PC-9 (cell line): ENCODE results near the gene TMEM44. TPM values are rescaled to one million over a fixed set of nuclear protein-coding genes. Genes with fewer than 3 reads are reported as not detected.

Experiments
- BruUV-seq: library from RNA; stranded (reverse); fragments of 400-500 nt; replicated peaks from 2 replicates; lab custom pipeline; 2021; lab: Mats Ljungman, UMichigan
- CTCF ChIA-PET: fragments of 300-600 bp; sonication (Branson Sonifier 250); formaldehyde crosslinking; loops from one replicate; lab custom pipeline; 2022; ENCODE audit warnings: antibody characterized with exemption; lab: Charles Lee
- POLR2A ChIA-PET: fragments of 300-600 bp; sonication (Branson Sonifier 250); formaldehyde crosslinking; loops from one replicate; lab custom pipeline; 2022; ENCODE audit warnings: antibody characterized with exemption; ENCODE audit not compliant: unreplicated experiment; lab: Charles Lee
- DNase-seq, 2 experiments: peaks; one replicate each; pipeline versions ENCODE4 v3.0.0 to v3.0.0-alpha.2; 2015 to 2022; ENCODE audit warnings: mixed read lengths in 1 of 2
- H2AFZ ChIP-seq: fragments of 200-600 bp; sonication (generic); 2 replicates; pipeline ENCODE4 v1.8.1; 2017; ENCODE audit warnings: antibody characterized with exemption
- H3F3A ChIP-seq: fragments of 200-600 bp; sonication (generic); 2 replicates; pipeline ENCODE4 v1.8.1; 2017; ENCODE audit warnings: antibody characterized with exemption, mild to moderate bottlenecking, low read depth; ENCODE audit not compliant: insufficient read depth
- H3K27ac ChIP-seq: fragments of 200-600 bp; sonication (generic); 2 replicates; pipeline ENCODE4 v1.6.1; 2016; ENCODE audit warnings: mixed run types
- H3K27me3 ChIP-seq: fragments of 200-600 bp; sonication (generic); 2 replicates; pipeline ENCODE4 v1.6.1; 2016; ENCODE audit warnings: low read depth, mixed run types; ENCODE audit not compliant: insufficient read depth
- H3K36me3 ChIP-seq: fragments of 200-600 bp; sonication (generic); 2 replicates; pipeline ENCODE4 v1.6.1; 2016; ENCODE audit warnings: low read depth, mixed run types
- H3K4me1 ChIP-seq: fragments of 200-600 bp; sonication (generic); replicated peaks from 2 replicates; pipeline ENCODE4 v1.6.1; 2016; ENCODE audit warnings: mixed run types; ENCODE audit not compliant: insufficient read depth
- H3K4me2 ChIP-seq: fragments of 200-600 bp; sonication (generic); 2 replicates; pipeline ENCODE4 v1.6.1; 2017; ENCODE audit warnings: mixed run types
- H3K4me3 ChIP-seq: fragments of 200-600 bp; sonication (generic); 2 replicates; pipeline ENCODE4 v1.6.1; 2016; ENCODE audit warnings: mixed run types
- H3K79me2 ChIP-seq: fragments of 200-600 bp; sonication (generic); 2 replicates; pipeline ENCODE4 v1.6.1; 2017; ENCODE audit warnings: low read depth, mixed run types
- H3K9me2 ChIP-seq: fragments of 200-600 bp; sonication (generic); 2 replicates; pipeline ENCODE4 v1.8.1; 2017; ENCODE audit warnings: mild to moderate bottlenecking; ENCODE audit not compliant: insufficient read depth
- H3K9me3 ChIP-seq: fragments of 200-600 bp; sonication (generic); 2 replicates; pipeline ENCODE4 v1.8.1; 2016; ENCODE audit warnings: low read depth; ENCODE audit not compliant: insufficient read depth
- H4K20me1 ChIP-seq: fragments of 200-600 bp; sonication (generic); 2 replicates; pipeline ENCODE4 v1.8.1; 2017; ENCODE audit not compliant: insufficient read depth
- CTCF ChIP-seq: fragments of 200-600 bp; sonication (generic); conservative IDR thresholded peaks from 2 replicates; pipeline ENCODE4 v1.6.1; 2017; ENCODE audit warnings: mixed run types, antibody characterized with exemption, mild to moderate bottlenecking, moderate library complexity
- EZH2 ChIP-seq: fragments of 200-600 bp; sonication (generic); IDR thresholded peaks from 2 replicates; pipeline ENCODE4 v1.8.0; 2017; ENCODE audit warnings: antibody characterized with exemption, low read depth
- intact Hi-C: fragments of 100-400 bp; cut with micrococcal nuclease; formaldehyde crosslinking; loops from one replicate; pipeline ENCODE4 v1.10.0; 2022; ENCODE audit not compliant: unreplicated experiment
- total RNA-seq: library from RNA; stranded (reverse); gene quantifications from 2 replicates; pipeline ENCODE4 v1.2.3, GENCODE V29; 2021

TMEM44 gene
- total RNA-seq, 1 experiment from 2014 or later, result 37.5 TPM

- Histone ChIP-seq H3K27ac (no peak overlapping the region), H3K9me2 (no peaks in the 10 kb centered on the region), H3K27me3 (no peaks in the 10 kb centered on the region), H3K79me2 (no peaks in the 10 kb centered on the region), H3K4me2 (no peak overlapping the region), H3K4me3 (no peak overlapping the region), H3K36me3 (no peaks in the 10 kb centered on the region), H3K4me1 (peaks cover 17% of the 10 kb centered on the region), H4K20me1 (no peaks in the 10 kb centered on the region), H3K9me3 (no peaks in the 10 kb centered on the region), H3F3A (peaks cover 13% of the 10 kb centered on the region), H2AFZ (no peak overlapping the region)
- TF ChIP-seq CTCF (no peak), EZH2 (no peak)
- ChIA-PET POLR2A (no interaction called here), CTCF (no interaction called here)
- no TSS peak for BruUV-seq
- intact Hi-C loops, result loop anchor here (2.0 kb wide), 1 partner anchor 23 kb away; no protein-coding TSS in a partner anchor
- DNase-seq, result no peak
Observed at GRCh38 chr3:194560047-194560446, 73.2 kb downstream of the TMEM44 start.

GRCh38 chr3:194559530-194559929, 73.7 kb downstream of the TMEM44 start:
- Histone ChIP-seq H3K9me2 (no peaks in the 10 kb centered on the region), H4K20me1 (no peaks in the 10 kb centered on the region), H3K4me2 (no peak overlapping the region), H3K4me3 (no peak overlapping the region), H3K27ac (no peak overlapping the region), H3K27me3 (no peaks in the 10 kb centered on the region), H3K79me2 (no peaks in the 10 kb centered on the region), H3K4me1 (peaks cover 17% of the 10 kb centered on the region), H3F3A (peaks cover 13% of the 10 kb centered on the region), H3K9me3 (no peaks in the 10 kb centered on the region), H2AFZ (no peak overlapping the region), H3K36me3 (no peaks in the 10 kb centered on the region)
- POLR2A ChIA-PET, result no interaction called here
- DNase-seq, result no peak
- no peak for TF ChIP-seq EZH2
- TF ChIP-seq CTCF, result no peak
- no TSS peak for BruUV-seq
- intact Hi-C loops, result no loop called here
- CTCF ChIA-PET, result no interaction called here

GRCh38 chr3:194556086-194557056, 76.8 kb downstream of the TMEM44 start:
- CTCF ChIA-PET, result interaction anchor here (1.0 kb wide), 1 partner anchor 58 kb away, joined by 6 read pairs; no protein-coding TSS in a partner anchor
- intact Hi-C loops, result no loop called here
- POLR2A ChIA-PET, result interaction anchor here (0.5 to 0.8 kb wide), 5 partner anchors 29 to 69 kb away, joined by 3 to 12 read pairs (median 4); no protein-coding TSS in a partner anchor
- Histone ChIP-seq H3K79me2 (no peaks in the 10 kb centered on the region), H3K4me3 (no peak overlapping the region), H3K9me2 (no peaks in the 10 kb centered on the region), H4K20me1 (no peaks in the 10 kb centered on the region), H3K4me2 (no peak overlapping the region), H3K27ac (no peak overlapping the region), H3K9me3 (no peaks in the 10 kb centered on the region), H3K27me3 (no peaks in the 10 kb centered on the region), H3F3A (peaks cover 5% of the 10 kb centered on the region), H3K36me3 (no peaks in the 10 kb centered on the region), H3K4me1 (peaks cover 8% of the 10 kb centered on the region), H2AFZ (0 out of 2 replicates have a peak overlapping the region, but pooled peaks have one; percentile 1)
- BruUV-seq, result TSS peak; percentile 28
- TF ChIP-seq EZH2 (no peak), CTCF (no peak)
- DNase-seq, result peak in 1 of 2 experiments; percentile 46
